ENCODE results near the gene SUPT5H. TPM values are rescaled to one million over a fixed set of nuclear protein-coding genes. Genes with fewer than 3 reads are reported as not detected.

The SUPT5H gene
- total and polyA plus RNA-seq, 2 of the 13 experiments (the other 11 are each of a cell fraction or from before 2014, with no cell fraction given), result 48.2 to 51.7 TPM

GRCh38 chr19:39407660-39408391, 37.6 kb upstream of the SUPT5H start (continued):
- TF ChIP-seq MBNL3 (CRISPR knock-in tag; conservative IDR thresholded peaks at IDR 0.05) (no peak), ZNF207 (IDR thresholded peaks at IDR 0.05; ENCODE audit: borderline replicate concordance) (no peak), ZNF724P (CRISPR knock-in tag; IDR thresholded peaks at IDR 0.05; ENCODE audit: borderline replicate concordance) (0 out of 2 replicates have a peak, but pooled peaks have one; percentile 10), ZNF577 (CRISPR knock-in tag; IDR thresholded peaks at IDR 0.05; ENCODE audit: borderline replicate concordance, low read depth) (no peak), SP5 (CRISPR knock-in tag; IDR thresholded peaks at IDR 0.05; ENCODE audit: borderline replicate concordance, low read depth) (no peak), PHF21A (CRISPR knock-in tag; IDR thresholded peaks at IDR 0.05) (no peak), REPIN1 (CRISPR knock-in tag; IDR thresholded peaks at IDR 0.05; ENCODE audit: borderline replicate concordance, low read depth) (no peak), MYPOP (CRISPR knock-in tag; IDR thresholded peaks at IDR 0.05) (no peak), HNF4G (IDR thresholded peaks at IDR 0.05; ENCODE audit: borderline replicate concordance, low read depth, low read length) (no peak), HNF4G (CRISPR knock-in tag; IDR thresholded peaks at IDR 0.05; ENCODE audit: borderline replicate concordance, low read depth) (no peak), ZBTB39 (CRISPR knock-in tag; IDR thresholded peaks at IDR 0.05) (no peak), ZNF792 (CRISPR knock-in tag; IDR thresholded peaks at IDR 0.05) (no peak), ZNF230 (CRISPR knock-in tag; IDR thresholded peaks at IDR 0.05) (no peak), ZNF33B (CRISPR knock-in tag; IDR thresholded peaks at IDR 0.05) (no peak), ZNF160 (CRISPR knock-in tag; IDR thresholded peaks at IDR 0.05) (no peak), EED (CRISPR knock-in tag; IDR thresholded peaks at IDR 0.05) (no peak), RBFOX2 (IDR thresholded peaks at IDR 0.05; ENCODE audit: low read depth, low read length) (peak; percentile 81), RBM39 (IDR thresholded peaks at IDR 0.05; ENCODE audit: low read depth, low read length, poor library complexity, severe bottlenecking) (peak; percentile 19), ZNF619 (CRISPR knock-in tag; IDR thresholded peaks at IDR 0.05) (no peak), ZNF615 (CRISPR knock-in tag; IDR thresholded peaks at IDR 0.05; ENCODE audit: borderline replicate concordance) (no peak), ZNF547 (CRISPR knock-in tag; IDR thresholded peaks at IDR 0.05) (0 out of 2 replicates have a peak, but pooled peaks have one; percentile 9), ZSCAN31 (CRISPR knock-in tag; IDR thresholded peaks at IDR 0.05; ENCODE audit: low read depth) (no peak), E2F2 (CRISPR knock-in tag; IDR thresholded peaks at IDR 0.05; ENCODE audit: borderline replicate concordance) (no peak), SRSF1 (optimal IDR thresholded peaks at IDR 0.05; ENCODE audit: low read depth, low read length) (no peak), ZNF607 (CRISPR knock-in tag; IDR thresholded peaks at IDR 0.05; ENCODE audit: borderline replicate concordance) (0 out of 2 replicates have a peak, but pooled peaks have one; percentile 17), ZFYVE20 (CRISPR knock-in tag; IDR thresholded peaks at IDR 0.05; ENCODE audit: borderline replicate concordance, low read depth) (no peak)
